ENCODE data around the gene LIMK2. TPM values are rescaled to one million over a fixed set of nuclear protein-coding genes. Genes with fewer than 3 reads are reported as not detected.

Gene LIMK2
- polyA plus RNA-seq, 1 donor from 2014 or later: 44.2 TPM

GRCh38 chr22:31221084-31221483 lies 9.0 kb downstream of the LIMK2 start:
- Histone ChIP-seq H3F3A (ENCODE audit: insufficient read depth, low read length, poor library complexity, severe bottlenecking) (no peaks in the 10 kb centered on the region), H3K4me2 (ENCODE audit: low read length) (no peak overlapping the region), H3K27ac (ENCODE audit: low read length) (no peak overlapping the region), H2AFZ (ENCODE audit: low read depth, low read length) (no peak overlapping the region), H3K4me3 (ENCODE audit: low read length) (no peak overlapping the region), H3K9me2 (ENCODE audit: insufficient read depth, low read length) (no peaks in the 10 kb centered on the region), H3K9me3 (ENCODE audit: low read length) (no peaks in the 10 kb centered on the region), H3K36me3 (ENCODE audit: insufficient read depth, low read length) (no peaks in the 10 kb centered on the region), H3K9ac (ENCODE audit: low read length) (no peak overlapping the region), H3K27me3 (ENCODE audit: insufficient read depth, low read depth, low read length) (no peaks in the 10 kb centered on the region), H3K79me2 (replicated peaks; ENCODE audit: insufficient read depth, low read length) (no peaks in the 10 kb centered on the region), H4K20me1 (ENCODE audit: insufficient read depth) (no peaks in the 10 kb centered on the region)
- TF ChIP-seq POLR2AphosphoS5 (IDR thresholded peaks at IDR 0.05) (no peak), EZH2 (IDR thresholded peaks at IDR 0.05; ENCODE audit: borderline replicate concordance, insufficient read depth, low read length, poor library complexity, severe bottlenecking) (no peak), CTCF (IDR thresholded peaks at IDR 0.05; ENCODE audit: poor library complexity, severe bottlenecking) (no peak), EP300 (conservative IDR thresholded peaks at IDR 0.05; ENCODE audit: poor library complexity, severe bottlenecking) (no peak), TAF1 (IDR thresholded peaks at IDR 0.05; ENCODE audit: low read depth) (no peak), RAD21 (conservative IDR thresholded peaks at IDR 0.05) (no peak), SMC3 (conservative IDR thresholded peaks at IDR 0.05; ENCODE audit: poor library complexity) (no peak), MXI1 (conservative IDR thresholded peaks at IDR 0.05; ENCODE audit: poor library complexity, severe bottlenecking) (no peak), REST (IDR thresholded peaks at IDR 0.05; ENCODE audit: borderline replicate concordance) (no peak)

- no peaks in the 10 kb centered on the region for H4K20me1 ChIP-seq (ENCODE audit: insufficient read depth)
- no peak for TF ChIP-seq SMC3 (conservative IDR thresholded peaks at IDR 0.05; ENCODE audit: poor library complexity)
- TF ChIP-seq RAD21 (conservative IDR thresholded peaks at IDR 0.05): no peak
- no peak for TF ChIP-seq MXI1 (conservative IDR thresholded peaks at IDR 0.05; ENCODE audit: poor library complexity, severe bottlenecking)
- no peak for TF ChIP-seq POLR2AphosphoS5 (IDR thresholded peaks at IDR 0.05)
- no peak for TF ChIP-seq EP300 (conservative IDR thresholded peaks at IDR 0.05; ENCODE audit: poor library complexity, severe bottlenecking)
- TF ChIP-seq CTCF (IDR thresholded peaks at IDR 0.05; ENCODE audit: poor library complexity, severe bottlenecking): no peak
- TF ChIP-seq TAF1 (IDR thresholded peaks at IDR 0.05; ENCODE audit: low read depth): no peak
- TF ChIP-seq REST (IDR thresholded peaks at IDR 0.05; ENCODE audit: borderline replicate concordance): no peak
- TF ChIP-seq EZH2 (IDR thresholded peaks at IDR 0.05; ENCODE audit: borderline replicate concordance, insufficient read depth, low read length, poor library complexity, severe bottlenecking): no peak
- no peaks in the 10 kb centered on the region for H3K36me3 ChIP-seq (ENCODE audit: insufficient read depth, low read length)
- no peaks in the 10 kb centered on the region for H3F3A ChIP-seq (ENCODE audit: insufficient read depth, low read length, poor library complexity, severe bottlenecking)
- no peaks in the 10 kb centered on the region for H3K27me3 ChIP-seq (ENCODE audit: insufficient read depth, low read depth, low read length)
- H3K27ac ChIP-seq (ENCODE audit: low read length): no peak overlapping the region
- H3K9me2 ChIP-seq (ENCODE audit: insufficient read depth, low read length): no peaks in the 10 kb centered on the region
- no peaks in the 10 kb centered on the region for H3K9me3 ChIP-seq (ENCODE audit: low read length)
- no peaks in the 10 kb centered on the region for H3K79me2 ChIP-seq (replicated peaks; ENCODE audit: insufficient read depth, low read length)
- no peak overlapping the region for H3K4me3 ChIP-seq (ENCODE audit: low read length)
- no peak overlapping the region for H2AFZ ChIP-seq (ENCODE audit: low read depth, low read length)
- no peak overlapping the region for H3K9ac ChIP-seq (ENCODE audit: low read length)
- no peak overlapping the region for H3K4me2 ChIP-seq (ENCODE audit: low read length)
Measured at GRCh38 chr22:31222736-31223135, 10.6 kb downstream of the LIMK2 start.

Data from neural cell (in vitro differentiated cells).